GM12878 (cell line): ENCODE measurements around the gene SETBP1. TPM values are rescaled to one million over a fixed set of nuclear protein-coding genes. Genes with fewer than 3 reads are reported as not detected.

Source experiments
- ATAC-seq: fragments of 200-7000 bp; cut with Tn5 transposase; 3 replicates; pipeline ENCODE4 v1.9.1; 2020; ENCODE audit warnings: mild to moderate bottlenecking, moderate library complexity
- BruUV-seq: library from RNA; stranded (reverse); fragments of 400-500 nt; replicated peaks from 2 replicates; lab custom pipeline; 2021; lab: Mats Ljungman, UMichigan
- CTCF ChIA-PET: fragments of 300-600 bp; sonication (Branson Sonifier 250); formaldehyde crosslinking; extraction: SDS; loops from one replicate; lab custom pipeline; 2021; ENCODE audit warnings: inconsistent platforms; lab: Yijun Ruan, JAX
- POLR2A ChIA-PET: fragments of 350-600 bp; formaldehyde crosslinking; extraction: SDS; loops from one replicate; lab custom pipeline; 2021; ENCODE audit warnings: inconsistent platforms; lab: Charles Lee
- RAD21 ChIA-PET: fragments of 300-600 bp; sonication (Branson Sonifier 250); formaldehyde crosslinking; loops from one replicate; lab custom pipeline; 2023; ENCODE audit warnings: antibody characterized with exemption; ENCODE audit not compliant: unreplicated experiment; lab: Charles Lee
- SMC1A ChIA-PET: fragments of 300-600 bp; sonication (Branson Sonifier 250); formaldehyde crosslinking; loops from one replicate; lab custom pipeline; 2023; ENCODE audit not compliant: unreplicated experiment, uncharacterized antibody; lab: Charles Lee
- DNase-seq: peaks from one replicate; pipeline ENCODE4 v3.0.0-alpha.2; 2011; ENCODE audit warnings: low read depth, low spot score
- FAIRE-seq: peaks from 3 replicates; lab custom pipeline; 2011; peaks lifted over from hg19 to GRCh38; lab: Jason Lieb, UNC
- H2AFZ ChIP-seq: 2 replicates; pipeline ENCODE4 v1.6.0; 2011; ENCODE audit warnings: low read depth, low read length, control low read depth; ENCODE audit not compliant: control insufficient read depth
- H3K27ac ChIP-seq: 2 replicates; pipeline ENCODE4 v1.5.1; 2011; ENCODE audit warnings: control low read depth; ENCODE audit not compliant: control insufficient read depth, insufficient read depth
- H3K27me3 ChIP-seq, 2 experiments: replicated peaks in 1 of 2; 2 replicates each; pipeline versions ENCODE4 v1.6.0 to v1.6.1; 2011; ENCODE audit warnings: low read length in 1 of 2; ENCODE audit not compliant: control insufficient read depth in 2 of 2, insufficient read depth in 2 of 2
- H3K36me3 ChIP-seq, 2 experiments: 2 replicates each; pipeline ENCODE4 v1.5.1; 2011; ENCODE audit warnings: low read length in 1 of 2; ENCODE audit not compliant: control insufficient read depth in 2 of 2, insufficient read depth in 2 of 2
- H3K4me1 ChIP-seq: 2 replicates; pipeline ENCODE4 v1.6.1; 2011; ENCODE audit warnings: mild to moderate bottlenecking, low read length, moderate library complexity, mixed read lengths; ENCODE audit not compliant: control insufficient read depth, insufficient read depth
- H3K4me2 ChIP-seq: 2 replicates; pipeline ENCODE4 v1.6.0; 2011; ENCODE audit warnings: control low read depth; ENCODE audit not compliant: control insufficient read depth, insufficient read depth
- H3K4me3 ChIP-seq: fragments of 200-600 bp; sonication (generic); 2 replicates; pipeline ENCODE4 v1.5.1; 2016
- H3K79me2 ChIP-seq: 2 replicates; pipeline ENCODE4 v1.6.0; 2011; ENCODE audit warnings: low read length; ENCODE audit not compliant: control insufficient read depth, insufficient read depth
- H3K9ac ChIP-seq: 2 replicates; pipeline ENCODE4 v1.8.0; 2011; ENCODE audit warnings: low read length, control low read depth, mixed read lengths; ENCODE audit not compliant: control insufficient read depth, insufficient read depth
- H3K9me3 ChIP-seq: replicated peaks from 3 replicates; pipeline ENCODE4 v1.5.1; 2011; ENCODE audit warnings: mild to moderate bottlenecking, low read length; ENCODE audit not compliant: control insufficient read depth, insufficient read depth
- H4K20me1 ChIP-seq: 2 replicates; pipeline ENCODE4 v1.6.0; 2011; ENCODE audit not compliant: control insufficient read depth, insufficient read depth
- CTCF ChIP-seq, 3 experiments: IDR thresholded peaks in 2 of 3; conservative IDR thresholded peaks in 1 of 3; 2 replicates each; pipeline ENCODE4 v1.5.1; 2011; ENCODE audit warnings: low read depth in 3 of 3, low read length in 3 of 3, mild to moderate bottlenecking in 3 of 3, control low read depth in 2 of 3, moderate library complexity in 2 of 3, inconsistent platforms in 1 of 3, mixed read lengths in 1 of 3; ENCODE audit not compliant: control insufficient read depth in 2 of 3, insufficient read depth in 1 of 3; ENCODE audit errors: extremely low read depth in 1 of 3
- RAD21 ChIP-seq: IDR thresholded peaks from 2 replicates; pipeline ENCODE4 v1.6.1; 2011; ENCODE audit warnings: mild to moderate bottlenecking, low read depth, low read length, moderate library complexity; ENCODE audit not compliant: insufficient read depth
- WGBS: methylation state at CpG from one replicate; pipeline ENCODE4 v1.1.6; 2016; ENCODE audit warnings: low lambda C conversion rate; ENCODE audit not compliant: insufficient replicate concordance, insufficient coverage; ENCODE audit errors: missing lambda C conversion rate; 5-methylcytosine and 5-hydroxymethylcytosine counted together
- in situ Hi-C: fragments of 300-500 bp; cut with MboI; formaldehyde crosslinking; loops from 9 replicates; pipeline ENCODE4 v1.14.3; 2018; ENCODE audit warnings: mixed read lengths
- intact Hi-C: fragments of 100-400 bp; cut with micrococcal nuclease; formaldehyde crosslinking; loops from one replicate; pipeline ENCODE4 v1.14.2; 2022; ENCODE audit not compliant: unreplicated experiment
- polyA plus RNA-seq, 11 experiments: library from polyadenylated mRNA; depleted of rRNA in 4 of 11; unstranded in 6 of 11; stranded (reverse) in 5 of 11; fragments of >200 nt; fragmentation: Nextera tagmentation in 4 of 11; fragmentation: Illumina TruSeq in 1 of 11; extraction: Ambion mirVana in 4 of 11; extraction: Trizol in 1 of 11; gene quantifications; 1 replicate in 1 of 11; 2 replicates in 10 of 11; pipeline versions ENCODE4 v1.2.1 to v1.2.3, GENCODE V29; 2011 to 2016; ENCODE audit warnings: inconsistent platforms in 2 of 11, missing spikeins in 2 of 11, low read depth in 1 of 11
- total RNA-seq, 4 experiments: library from RNA; depleted of rRNA in 3 of 4; stranded (reverse); fragments of >200 nt in 3 of 4; fragmentation: Illumina TruSeq in 1 of 4; extraction: Trizol in 1 of 4; gene quantifications; 2 replicates each; pipeline versions ENCODE4 v1.2.1 to v1.2.3, GENCODE V29; 2013 to 2021
- TF ChIP-seq, protein P1 (sequence below): fragments of 150-350 bp; IDR thresholded peaks from 2 replicates; pipeline ENCODE4 v1.6.1; 2016; ENCODE audit warnings: low read depth, low read length
- TF ChIP-seq, protein P2 (sequence below): IDR thresholded peaks from 2 replicates; pipeline ENCODE4 v1.6.1; 2012; ENCODE audit warnings: low read depth, low read length, improper control_type of control experiment

The SETBP1 gene
- total and polyA plus RNA-seq, 10 of the 15 experiments (the other 5 are each of a cell fraction or from before 2014, with no cell fraction given), result 0.99 to 29.7 (median 8.3) TPM

- 79% methylated on average over 3 of the region's 3 CpGs for WGBS
- H3K4me2 ChIP-seq, result no peak overlapping the region
- H3K4me1 ChIP-seq, result no peaks in the 10 kb centered on the region
- intact Hi-C loops, result loop anchor here (10.0 kb wide), 1 partner anchor 351 kb away; no protein-coding TSS in a partner anchor
- no peaks in the 10 kb centered on the region for H3K9me3 ChIP-seq
- ATAC-seq, result peak; percentile 42; the same call in 1 of the 3 replicates
- CTCF ChIA-PET, result interaction anchor here (1.2 to 1.7 kb wide), 3 partner anchors 31 to 187 kb away, joined by 3 to 6 read pairs (median 5); no protein-coding TSS in a partner anchor
- no peak overlapping the region for H3K4me3 ChIP-seq
- no peaks in the 10 kb centered on the region for H3K27me3 ChIP-seq
- no peaks in the 10 kb centered on the region for H4K20me1 ChIP-seq
- H3K36me3 ChIP-seq, result no peaks in the 10 kb centered on the region
- no peak for FAIRE-seq
- POLR2A ChIA-PET, result no interaction called here
- TF ChIP-seq RAD21 (peak; percentile 45), CTCF (IDR thresholded peaks at IDR 0.05 in 2 of 3, conservative IDR thresholded peaks at IDR 0.05 in 1 of 3; ENCODE audit: control insufficient read depth in 2 of 3, extremely low read depth in 1 of 3, insufficient read depth in 1 of 3, low read depth in 3 of 3, low read length in 3 of 3) (peak in 1 of 3 experiments; percentile 15; a peak in 1 of 6 replicates)
- TF ChIP-seq, protein P1, sequence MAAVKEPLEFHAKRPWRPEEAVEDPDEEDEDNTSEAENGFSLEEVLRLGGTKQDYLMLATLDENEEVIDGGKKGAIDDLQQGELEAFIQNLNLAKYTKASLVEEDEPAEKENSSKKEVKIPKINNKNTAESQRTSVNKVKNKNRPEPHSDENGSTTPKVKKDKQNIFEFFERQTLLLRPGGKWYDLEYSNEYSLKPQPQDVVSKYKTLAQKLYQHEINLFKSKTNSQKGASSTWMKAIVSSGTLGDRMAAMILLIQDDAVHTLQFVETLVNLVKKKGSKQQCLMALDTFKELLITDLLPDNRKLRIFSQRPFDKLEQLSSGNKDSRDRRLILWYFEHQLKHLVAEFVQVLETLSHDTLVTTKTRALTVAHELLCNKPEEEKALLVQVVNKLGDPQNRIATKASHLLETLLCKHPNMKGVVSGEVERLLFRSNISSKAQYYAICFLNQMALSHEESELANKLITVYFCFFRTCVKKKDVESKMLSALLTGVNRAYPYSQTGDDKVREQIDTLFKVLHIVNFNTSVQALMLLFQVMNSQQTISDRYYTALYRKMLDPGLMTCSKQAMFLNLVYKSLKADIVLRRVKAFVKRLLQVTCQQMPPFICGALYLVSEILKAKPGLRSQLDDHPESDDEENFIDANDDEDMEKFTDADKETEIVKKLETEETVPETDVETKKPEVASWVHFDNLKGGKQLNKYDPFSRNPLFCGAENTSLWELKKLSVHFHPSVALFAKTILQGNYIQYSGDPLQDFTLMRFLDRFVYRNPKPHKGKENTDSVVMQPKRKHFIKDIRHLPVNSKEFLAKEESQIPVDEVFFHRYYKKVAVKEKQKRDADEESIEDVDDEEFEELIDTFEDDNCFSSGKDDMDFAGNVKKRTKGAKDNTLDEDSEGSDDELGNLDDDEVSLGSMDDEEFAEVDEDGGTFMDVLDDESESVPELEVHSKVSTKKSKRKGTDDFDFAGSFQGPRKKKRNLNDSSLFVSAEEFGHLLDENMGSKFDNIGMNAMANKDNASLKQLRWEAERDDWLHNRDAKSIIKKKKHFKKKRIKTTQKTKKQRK, result no peak
- TF ChIP-seq, protein P2, sequence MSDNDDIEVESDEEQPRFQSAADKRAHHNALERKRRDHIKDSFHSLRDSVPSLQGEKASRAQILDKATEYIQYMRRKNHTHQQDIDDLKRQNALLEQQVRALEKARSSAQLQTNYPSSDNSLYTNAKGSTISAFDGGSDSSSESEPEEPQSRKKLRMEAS, result no peak
- no peak overlapping the region for H2AFZ ChIP-seq
- H3K9ac ChIP-seq, result no peak overlapping the region
- H3K79me2 ChIP-seq, result no peaks in the 10 kb centered on the region
- in situ Hi-C loops, result loop anchor here (10.0 kb wide), 1 partner anchor 59 kb away; no protein-coding TSS in a partner anchor
- DNase-seq, result no peak
- RAD21 ChIA-PET, result interaction anchor here (1.5 to 1.6 kb wide), 2 partner anchors 186 kb away, joined by 5 to 6 read pairs; no protein-coding TSS in a partner anchor
- SMC1A ChIA-PET, result interaction anchor here (1.0 to 1.7 kb wide), 5 partner anchors 10 to 77 kb away, joined by 3 to 6 read pairs (median 3); no protein-coding TSS in a partner anchor
- BruUV-seq, result no TSS peak
- H3K27ac ChIP-seq, result no peak overlapping the region
Observed at GRCh38 chr18:45026162-45026561, 345.5 kb downstream of the SETBP1 start.
